ENCODE measurements around the gene EYA4. TPM values are rescaled to one million over a fixed set of nuclear protein-coding genes. Genes with fewer than 3 reads are reported as not detected.

EYA4 gene
- polyA plus RNA-seq, 2 of the 4 experiments (the other 2 are of a cell fraction), result 14.4 to 28.3 TPM

DNA sequence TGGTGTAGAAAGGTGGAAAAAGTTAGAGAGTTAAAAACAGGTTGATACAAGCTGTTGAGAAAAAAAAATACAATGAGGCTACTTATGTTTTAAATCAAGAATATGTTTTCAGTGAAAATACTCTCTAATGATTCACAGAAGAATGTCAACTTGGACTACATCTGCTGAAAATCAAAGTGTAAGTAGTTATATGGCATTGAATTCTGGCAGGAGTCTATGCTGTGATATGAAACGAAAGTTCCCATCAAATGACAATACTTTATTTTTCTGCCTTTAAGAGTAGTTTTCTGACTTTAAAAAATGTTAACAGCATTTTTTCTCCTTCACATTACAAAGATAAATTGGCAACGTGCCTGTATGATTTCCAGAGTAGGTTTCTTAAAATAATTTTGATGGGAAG, 158.3 kb downstream of the EYA4 start:
- TF ChIP-seq, protein P1, sequence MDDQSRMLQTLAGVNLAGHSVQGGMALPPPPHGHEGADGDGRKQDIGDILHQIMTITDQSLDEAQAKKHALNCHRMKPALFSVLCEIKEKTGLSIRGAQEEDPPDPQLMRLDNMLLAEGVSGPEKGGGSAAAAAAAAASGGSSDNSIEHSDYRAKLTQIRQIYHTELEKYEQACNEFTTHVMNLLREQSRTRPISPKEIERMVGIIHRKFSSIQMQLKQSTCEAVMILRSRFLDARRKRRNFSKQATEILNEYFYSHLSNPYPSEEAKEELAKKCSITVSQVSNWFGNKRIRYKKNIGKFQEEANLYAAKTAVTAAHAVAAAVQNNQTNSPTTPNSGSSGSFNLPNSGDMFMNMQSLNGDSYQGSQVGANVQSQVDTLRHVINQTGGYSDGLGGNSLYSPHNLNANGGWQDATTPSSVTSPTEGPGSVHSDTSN (IDR thresholded peaks at IDR 0.05), result no peak
- TF ChIP-seq, protein P2, sequence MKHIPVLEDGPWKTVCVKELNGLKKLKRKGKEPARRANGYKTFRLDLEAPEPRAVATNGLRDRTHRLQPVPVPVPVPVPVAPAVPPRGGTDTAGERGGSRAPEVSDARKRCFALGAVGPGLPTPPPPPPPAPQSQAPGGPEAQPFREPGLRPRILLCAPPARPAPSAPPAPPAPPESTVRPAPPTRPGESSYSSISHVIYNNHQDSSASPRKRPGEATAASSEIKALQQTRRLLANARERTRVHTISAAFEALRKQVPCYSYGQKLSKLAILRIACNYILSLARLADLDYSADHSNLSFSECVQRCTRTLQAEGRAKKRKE (CRISPR knock-in tag; IDR thresholded peaks at IDR 0.05; ENCODE audit: low read depth), result no peak
- whole genome bisulfite sequencing (ENCODE audit: missing lambda C conversion rate), result 87% methylated on average over 2 of the region's 2 CpGs
- ChIA-PET CTCF (interaction anchor here (1.4 kb wide), 1 partner anchor 522 kb away, joined by 3 read pairs; no protein-coding TSS in a partner anchor), POLR2A (no interaction called here)
- ATAC-seq, result no peak
- Histone ChIP-seq H3K4me2 (no peak overlapping the region), H3K4me1 (peaks cover 9% of the 10 kb centered on the region; the same call in 2 of the 3 replicates), H3K27ac (no peak overlapping the region), H3K9me3 (no peaks in the 10 kb centered on the region), H3K4me3 (no peak overlapping the region)
- no peak for FAIRE-seq
- DNase-seq (ENCODE audit: low read depth in 1 of 2, low spot score in 1 of 2), result no peak

DNA sequence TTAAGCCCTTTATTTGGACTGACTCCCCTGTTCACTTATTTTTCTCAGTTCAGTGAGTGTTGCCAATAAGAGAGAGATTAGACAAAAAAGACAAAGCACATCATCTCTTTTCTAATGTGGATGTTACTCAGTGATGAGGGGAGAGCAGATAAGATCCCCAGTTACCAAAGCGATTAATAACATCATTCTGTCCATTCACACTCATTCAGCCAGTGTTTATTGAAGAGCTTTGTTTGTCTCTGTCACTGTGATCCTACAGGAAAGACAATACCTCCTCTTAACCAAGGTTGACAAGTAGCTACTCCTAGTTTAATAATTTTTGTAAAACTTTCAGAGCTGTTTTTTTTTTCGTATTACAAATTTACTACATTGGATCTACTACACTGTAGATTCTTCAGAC, 163.0 kb downstream of the EYA4 start:
- TF ChIP-seq, protein P3, sequence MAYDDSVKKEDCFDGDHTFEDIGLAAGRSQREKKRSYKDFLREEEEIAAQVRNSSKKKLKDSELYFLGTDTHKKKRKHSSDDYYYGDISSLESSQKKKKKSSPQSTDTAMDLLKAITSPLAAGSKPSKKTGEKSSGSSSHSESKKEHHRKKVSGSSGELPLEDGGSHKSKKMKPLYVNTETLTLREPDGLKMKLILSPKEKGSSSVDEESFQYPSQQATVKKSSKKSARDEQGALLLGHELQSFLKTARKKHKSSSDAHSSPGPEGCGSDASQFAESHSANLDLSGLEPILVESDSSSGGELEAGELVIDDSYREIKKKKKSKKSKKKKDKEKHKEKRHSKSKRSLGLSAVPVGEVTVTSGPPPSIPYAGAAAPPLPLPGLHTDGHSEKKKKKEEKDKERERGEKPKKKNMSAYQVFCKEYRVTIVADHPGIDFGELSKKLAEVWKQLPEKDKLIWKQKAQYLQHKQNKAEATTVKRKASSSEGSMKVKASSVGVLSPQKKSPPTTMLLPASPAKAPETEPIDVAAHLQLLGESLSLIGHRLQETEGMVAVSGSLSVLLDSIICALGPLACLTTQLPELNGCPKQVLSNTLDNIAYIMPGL (CRISPR knock-in tag; IDR thresholded peaks at IDR 0.05; ENCODE audit: borderline replicate concordance), result no peak
- TF ChIP-seq RAD21 (conservative IDR thresholded peaks at IDR 0.05 in 1 of 2, IDR thresholded peaks at IDR 0.05 in 1 of 2) (no peak), MAZ (IDR thresholded peaks at IDR 0.05; ENCODE audit: borderline replicate concordance, low read depth, low read length) (no peak), EP300 (IDR thresholded peaks at IDR 0.05) (no peak), RFX5 (IDR thresholded peaks at IDR 0.05) (no peak), HOXB13 (CRISPR knock-in tag; IDR thresholded peaks at IDR 0.05; ENCODE audit: low read depth) (no peak), HOXB5 (CRISPR knock-in tag; IDR thresholded peaks at IDR 0.05) (no peak), PHF8 (IDR thresholded peaks at IDR 0.05; ENCODE audit: borderline replicate concordance, low read depth) (no peak)
- TF ChIP-seq, protein P4, sequence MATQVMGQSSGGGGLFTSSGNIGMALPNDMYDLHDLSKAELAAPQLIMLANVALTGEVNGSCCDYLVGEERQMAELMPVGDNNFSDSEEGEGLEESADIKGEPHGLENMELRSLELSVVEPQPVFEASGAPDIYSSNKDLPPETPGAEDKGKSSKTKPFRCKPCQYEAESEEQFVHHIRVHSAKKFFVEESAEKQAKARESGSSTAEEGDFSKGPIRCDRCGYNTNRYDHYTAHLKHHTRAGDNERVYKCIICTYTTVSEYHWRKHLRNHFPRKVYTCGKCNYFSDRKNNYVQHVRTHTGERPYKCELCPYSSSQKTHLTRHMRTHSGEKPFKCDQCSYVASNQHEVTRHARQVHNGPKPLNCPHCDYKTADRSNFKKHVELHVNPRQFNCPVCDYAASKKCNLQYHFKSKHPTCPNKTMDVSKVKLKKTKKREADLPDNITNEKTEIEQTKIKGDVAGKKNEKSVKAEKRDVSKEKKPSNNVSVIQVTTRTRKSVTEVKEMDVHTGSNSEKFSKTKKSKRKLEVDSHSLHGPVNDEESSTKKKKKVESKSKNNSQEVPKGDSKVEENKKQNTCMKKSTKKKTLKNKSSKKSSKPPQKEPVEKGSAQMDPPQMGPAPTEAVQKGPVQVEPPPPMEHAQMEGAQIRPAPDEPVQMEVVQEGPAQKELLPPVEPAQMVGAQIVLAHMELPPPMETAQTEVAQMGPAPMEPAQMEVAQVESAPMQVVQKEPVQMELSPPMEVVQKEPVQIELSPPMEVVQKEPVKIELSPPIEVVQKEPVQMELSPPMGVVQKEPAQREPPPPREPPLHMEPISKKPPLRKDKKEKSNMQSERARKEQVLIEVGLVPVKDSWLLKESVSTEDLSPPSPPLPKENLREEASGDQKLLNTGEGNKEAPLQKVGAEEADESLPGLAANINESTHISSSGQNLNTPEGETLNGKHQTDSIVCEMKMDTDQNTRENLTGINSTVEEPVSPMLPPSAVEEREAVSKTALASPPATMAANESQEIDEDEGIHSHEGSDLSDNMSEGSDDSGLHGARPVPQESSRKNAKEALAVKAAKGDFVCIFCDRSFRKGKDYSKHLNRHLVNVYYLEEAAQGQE (IDR thresholded peaks at IDR 0.05), result no peak
- TF ChIP-seq, protein P1 (IDR thresholded peaks at IDR 0.05), result no peak
- TF ChIP-seq, protein P5, sequence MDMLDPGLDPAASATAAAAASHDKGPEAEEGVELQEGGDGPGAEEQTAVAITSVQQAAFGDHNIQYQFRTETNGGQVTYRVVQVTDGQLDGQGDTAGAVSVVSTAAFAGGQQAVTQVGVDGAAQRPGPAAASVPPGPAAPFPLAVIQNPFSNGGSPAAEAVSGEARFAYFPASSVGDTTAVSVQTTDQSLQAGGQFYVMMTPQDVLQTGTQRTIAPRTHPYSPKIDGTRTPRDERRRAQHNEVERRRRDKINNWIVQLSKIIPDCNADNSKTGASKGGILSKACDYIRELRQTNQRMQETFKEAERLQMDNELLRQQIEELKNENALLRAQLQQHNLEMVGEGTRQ (IDR thresholded peaks at IDR 0.05), result no peak
- ATAC-seq (no peak), FAIRE-seq (no peak), DNase-seq (ENCODE audit: low read depth in 1 of 2, low spot score in 1 of 2) (no peak)
- WGBS (ENCODE audit: missing lambda C conversion rate), result 93% methylated on average over 2 of the region's 2 CpGs
- Histone ChIP-seq H3K9me3 (no peaks in the 10 kb centered on the region), H3K4me2 (no peak overlapping the region), H3K4me3 (no peak overlapping the region), H3K27ac (no peak overlapping the region), H3K4me1 (peaks cover 9% of the 10 kb centered on the region; the same call in 2 of the 3 replicates)
- ChIA-PET POLR2A (no interaction called here), CTCF (no interaction called here)
